Neural progenitor cell (in vitro differentiated cells): ENCODE measurements around the gene ITGA2. TPM values are rescaled to one million over a fixed set of nuclear protein-coding genes. Genes with fewer than 3 reads are reported as not detected.
A peak's percentile ranks its signal among the peaks of the same experiment; 100 is the strongest.
"Not testable (repeated sequence)": the region's sequence is repeated elsewhere in the genome, so short reads cannot be mapped to it uniquely, and the experiment has no call there.

Experiments used
- DNase-seq: peaks from one replicate; pipeline ENCODE4 v3.0.0-alpha.2; 2016; ENCODE audit warnings: low spot score
- H2AFZ ChIP-seq: fragments of 200-600 bp; sonication (generic); replicated peaks from 2 replicates; pipeline ENCODE4 v1.6.1; 2016; ENCODE audit warnings: antibody characterized with exemption
- H3F3A ChIP-seq: fragments of 200-600 bp; sonication (generic); 2 replicates; pipeline ENCODE4 v1.6.1; 2016; ENCODE audit warnings: antibody characterized with exemption, low read depth
- H3K27ac ChIP-seq: fragments of 200-600 bp; sonication (generic); 2 replicates; pipeline ENCODE4 v1.5.1; 2016; ENCODE audit warnings: mild to moderate bottlenecking
- H3K27me3 ChIP-seq: fragments of 200-600 bp; sonication (generic); 2 replicates; pipeline ENCODE4 v1.6.1; 2016; ENCODE audit warnings: mild to moderate bottlenecking, moderate library complexity
- H3K36me3 ChIP-seq: fragments of 200-600 bp; sonication (generic); 2 replicates; pipeline ENCODE4 v1.5.1; 2016
- H3K4me1 ChIP-seq: fragments of 200-600 bp; sonication (generic); 2 replicates; pipeline ENCODE4 v1.6.1; 2016; ENCODE audit warnings: mixed run types
- H3K4me2 ChIP-seq: fragments of 200-600 bp; sonication (generic); 2 replicates; pipeline ENCODE4 v1.6.1; 2016
- H3K4me3 ChIP-seq: fragments of 200-600 bp; sonication (generic); 2 replicates; pipeline ENCODE4 v1.5.1; 2016
- H3K79me2 ChIP-seq: fragments of 200-600 bp; sonication (generic); 2 replicates; pipeline ENCODE4 v1.6.1; 2016; ENCODE audit warnings: low read depth
- H3K9ac ChIP-seq: fragments of 200-600 bp; sonication (generic); 2 replicates; pipeline ENCODE4 v1.6.1; 2016
- H3K9me3 ChIP-seq: fragments of 200-600 bp; sonication (generic); 2 replicates; pipeline ENCODE4 v1.5.1; 2016; ENCODE audit warnings: low read depth
- H4K20me1 ChIP-seq: fragments of 200-600 bp; sonication (generic); 2 replicates; pipeline ENCODE4 v1.6.1; 2016; ENCODE audit warnings: low read depth
- H3K27ac Mint-ChIP-seq: 3 replicates; pipeline ENCODE4 v1.8.0; 2021; ENCODE audit warnings: mixed read lengths
- H3K27me3 Mint-ChIP-seq: 2 replicates; pipeline ENCODE4 v1.8.0; 2022; ENCODE audit warnings: low read depth, mild to moderate bottlenecking, inconsistent platforms, moderate library complexity, mixed read lengths; ENCODE audit not compliant: insufficient read depth
- H3K36me3 Mint-ChIP-seq: 3 replicates; pipeline ENCODE4 v1.8.0; 2021; ENCODE audit warnings: mixed read lengths
- H3K4me1 Mint-ChIP-seq: 3 replicates; pipeline ENCODE4 v1.8.0; 2021; ENCODE audit warnings: mixed read lengths
- H3K4me3 Mint-ChIP-seq: 3 replicates; pipeline ENCODE4 v1.8.0; 2021; ENCODE audit warnings: mild to moderate bottlenecking, moderate library complexity, mixed read lengths
- H3K9me3 Mint-ChIP-seq: 3 replicates; pipeline ENCODE4 v1.8.0; 2020; ENCODE audit warnings: mixed read lengths
- CTCF ChIP-seq: fragments of 200-600 bp; sonication (generic); IDR thresholded peaks from 2 replicates; pipeline ENCODE4 v1.5.1; 2017; ENCODE audit warnings: antibody characterized with exemption, mild to moderate bottlenecking
- EZH2 ChIP-seq: fragments of 200-600 bp; sonication (generic); IDR thresholded peaks from 2 replicates; pipeline ENCODE4 v1.6.1; 2017; ENCODE audit warnings: antibody characterized with exemption, mild to moderate bottlenecking, moderate library complexity
- EZH2phosphoT487 ChIP-seq: fragments of 200-600 bp; sonication (generic); IDR thresholded peaks from 2 replicates; pipeline ENCODE4 v1.6.1; 2017; ENCODE audit warnings: antibody characterized with exemption
- total RNA-seq: library from RNA; depleted of rRNA; stranded (reverse); fragments of >200 nt; gene quantifications from 2 replicates; pipeline ENCODE4 v1.2.3, GENCODE V29; 2015; ENCODE audit warnings: low replicate concordance

Gene ITGA2
- total RNA-seq, 1 donor from 2014 or later = 2.6 TPM

- no peak for TF ChIP-seq EZH2
- TF ChIP-seq EZH2phosphoT487 = no peak
- TF ChIP-seq CTCF = no peak
- Histone ChIP-seq H3F3A (no peaks in the 10 kb centered on the region), H3K36me3 (no peaks in the 10 kb centered on the region), H3K9ac (no peak overlapping the region), H2AFZ (no peak overlapping the region), H4K20me1 (no peaks in the 10 kb centered on the region), H3K9me3 (no peaks in the 10 kb centered on the region), H3K27me3 (peaks cover 6% of the 10 kb centered on the region), H3K79me2 (no peaks in the 10 kb centered on the region), H3K4me1 (peaks cover 18% of the 10 kb centered on the region), H3K4me2 (no peak overlapping the region), H3K4me3 (no peak overlapping the region), H3K27ac (no peak overlapping the region)
- Mint-ChIP-seq H3K9me3 (no peaks in the 10 kb centered on the region), H3K4me1 (peaks cover 18% of the 10 kb centered on the region), H3K27ac (no peak overlapping the region), H3K27me3 (no peaks in the 10 kb centered on the region), H3K36me3 (peaks cover 6% of the 10 kb centered on the region), H3K4me3 (no peak overlapping the region)
- no peak for DNase-seq
These were observed 122.0 kb downstream of the ITGA2 start for GRCh38 chr5:53111139-53111538.

GRCh38 chr5:53112307-53112706, 123.2 kb downstream of the ITGA2 start:
- H3K79me2 ChIP-seq, H3K27ac Mint-ChIP-seq, H3K4me3 ChIP-seq, H3K9me3 Mint-ChIP-seq, H3K9ac ChIP-seq, H3F3A ChIP-seq, H3K27me3 ChIP-seq, H2AFZ ChIP-seq, H3K36me3 Mint-ChIP-seq, H3K4me2 ChIP-seq, H3K27me3 Mint-ChIP-seq, H3K27ac ChIP-seq, DNase-seq, H3K4me3 Mint-ChIP-seq, H3K9me3 ChIP-seq, H3K36me3 ChIP-seq, H4K20me1 ChIP-seq: not testable (repeated sequence)
- H3K4me1 Mint-ChIP-seq = peaks cover 18% of the 10 kb centered on the region
- peaks cover 18% of the 10 kb centered on the region for H3K4me1 ChIP-seq

DNA sequence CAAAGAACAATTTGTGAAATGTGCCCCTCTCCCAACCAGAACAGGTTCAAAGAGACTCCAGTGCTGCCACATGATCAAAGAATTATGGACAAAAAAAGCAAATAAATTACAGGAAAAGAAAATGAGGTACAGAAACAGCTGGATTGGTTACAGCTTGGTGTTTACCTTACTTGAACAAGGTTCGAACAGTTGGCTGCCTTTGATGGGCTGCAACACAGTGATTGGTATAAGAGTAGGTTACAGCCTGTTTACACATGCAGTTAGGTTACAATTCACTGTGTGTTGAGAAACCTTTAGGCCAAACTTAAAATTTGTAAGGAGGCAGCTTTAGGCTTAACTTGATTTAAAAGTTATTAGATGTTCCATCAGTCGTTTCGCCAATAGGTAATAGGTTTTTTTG, 123.8 kb downstream of the ITGA2 start:
- H3F3A ChIP-seq = no peaks in the 10 kb centered on the region
- no peak overlapping the region for H3K27ac ChIP-seq
- H3K4me3 ChIP-seq = no peak overlapping the region
- Mint-ChIP-seq H3K9me3 (no peaks in the 10 kb centered on the region), H3K27ac (no peak overlapping the region), H3K4me3 (no peak overlapping the region), H3K27me3 (no peaks in the 10 kb centered on the region), H3K4me1 (peaks cover 14% of the 10 kb centered on the region), H3K36me3 (no peaks in the 10 kb centered on the region)
- H2AFZ ChIP-seq = no peak overlapping the region
- no peak overlapping the region for H3K4me2 ChIP-seq
- no peak overlapping the region for H3K9ac ChIP-seq
- DNase-seq = no peak
- peaks cover 18% of the 10 kb centered on the region for H3K4me1 ChIP-seq
- no peaks in the 10 kb centered on the region for H3K36me3 ChIP-seq
- H3K27me3 ChIP-seq = peaks cover 6% of the 10 kb centered on the region
- TF ChIP-seq EZH2phosphoT487 (no peak), CTCF (no peak), EZH2 (no peak)
- no peaks in the 10 kb centered on the region for H3K9me3 ChIP-seq
- H4K20me1 ChIP-seq = no peaks in the 10 kb centered on the region
- no peaks in the 10 kb centered on the region for H3K79me2 ChIP-seq

DNA sequence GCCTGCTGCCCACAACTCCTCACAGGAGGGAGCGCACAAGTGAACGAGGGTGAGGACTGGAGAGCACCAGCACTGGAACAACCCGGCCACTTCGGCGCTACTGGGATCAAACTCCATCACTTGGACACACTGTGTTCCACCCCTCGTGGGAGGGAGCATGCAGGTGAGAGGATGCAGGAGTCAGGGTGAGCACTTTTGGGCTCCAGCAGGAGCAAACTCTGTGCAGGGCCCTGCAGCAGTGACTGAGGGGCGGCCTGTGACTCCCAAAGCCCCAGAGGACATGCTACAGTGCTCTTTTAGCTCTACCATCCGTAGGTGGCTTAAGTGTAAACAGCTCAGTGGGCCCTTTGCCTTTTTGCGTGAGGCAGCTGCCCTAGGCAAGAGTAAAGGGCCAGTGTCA, 124.8 kb downstream of the ITGA2 start:
- Histone ChIP-seq H3K36me3 (no peaks in the 10 kb centered on the region), H3F3A (no peaks in the 10 kb centered on the region), H3K9ac (no peak overlapping the region), H4K20me1 (no peaks in the 10 kb centered on the region), H3K4me1 (peaks cover 11% of the 10 kb centered on the region), H3K79me2 (no peaks in the 10 kb centered on the region), H3K9me3 (no peaks in the 10 kb centered on the region), H3K4me3 (no peak overlapping the region), H3K4me2 (no peak overlapping the region), H3K27me3 (no peaks in the 10 kb centered on the region), H3K27ac (no peak overlapping the region), H2AFZ (peak overlapping the region; percentile 6)
- no peaks in the 10 kb centered on the region for H3K27me3 Mint-ChIP-seq
- H3K4me3 Mint-ChIP-seq = no peak overlapping the region
- TF ChIP-seq CTCF = no peak
- no peak for TF ChIP-seq EZH2
- no peak for TF ChIP-seq EZH2phosphoT487
- no peaks in the 10 kb centered on the region for H3K9me3 Mint-ChIP-seq
- DNase-seq = no peak
- peaks cover 10% of the 10 kb centered on the region for H3K4me1 Mint-ChIP-seq
- H3K27ac Mint-ChIP-seq = no peak overlapping the region
- H3K36me3 Mint-ChIP-seq = no peaks in the 10 kb centered on the region
